ENCODE data around the gene SLC35F6.

The SLC35F6 gene, protein sequence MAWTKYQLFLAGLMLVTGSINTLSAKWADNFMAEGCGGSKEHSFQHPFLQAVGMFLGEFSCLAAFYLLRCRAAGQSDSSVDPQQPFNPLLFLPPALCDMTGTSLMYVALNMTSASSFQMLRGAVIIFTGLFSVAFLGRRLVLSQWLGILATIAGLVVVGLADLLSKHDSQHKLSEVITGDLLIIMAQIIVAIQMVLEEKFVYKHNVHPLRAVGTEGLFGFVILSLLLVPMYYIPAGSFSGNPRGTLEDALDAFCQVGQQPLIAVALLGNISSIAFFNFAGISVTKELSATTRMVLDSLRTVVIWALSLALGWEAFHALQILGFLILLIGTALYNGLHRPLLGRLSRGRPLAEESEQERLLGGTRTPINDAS

DNA sequence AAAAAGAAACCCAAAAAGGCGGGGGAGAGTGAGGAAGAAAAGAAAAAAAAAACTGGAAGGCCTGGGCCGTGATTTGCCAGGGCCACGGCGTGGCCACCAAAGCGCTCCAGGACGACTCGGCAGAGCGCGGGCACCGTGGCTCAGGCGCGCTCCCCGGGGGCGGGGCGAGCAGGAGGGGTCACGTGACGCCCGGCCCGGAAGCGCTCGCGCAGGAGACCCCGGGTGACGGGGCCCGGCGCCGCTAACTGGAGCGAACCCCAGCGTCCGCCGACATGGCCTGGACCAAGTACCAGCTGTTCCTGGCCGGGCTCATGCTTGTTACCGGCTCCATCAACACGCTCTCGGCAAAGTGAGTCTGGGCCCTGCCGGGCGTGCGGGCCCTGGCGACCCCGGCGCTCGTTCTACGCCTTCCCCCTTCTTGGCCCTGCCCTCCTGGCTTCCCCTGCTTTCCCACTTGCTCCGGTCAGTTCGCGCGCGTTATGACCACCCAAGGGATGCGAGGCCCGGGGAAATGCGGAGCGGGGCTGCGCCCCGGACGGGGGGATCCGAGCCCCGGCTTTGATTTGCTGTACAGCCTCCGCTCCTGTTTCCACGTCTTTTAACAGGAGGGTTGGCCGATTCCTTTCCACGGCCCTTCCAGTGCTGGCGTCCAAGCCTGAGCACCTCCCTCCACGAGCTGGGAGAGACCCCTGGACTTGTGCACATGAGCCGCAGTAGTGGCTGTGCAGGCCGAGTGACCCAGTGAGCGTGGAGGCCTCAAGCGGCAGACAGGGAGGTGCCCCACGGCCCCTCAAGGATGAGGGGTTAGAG is at the start of gene SLC35F6:
SLC35F6 (plus strand) TSS at position 207 of the 810 bp plus-strand sequence; CDS start at position 273, 66 bp downstream.
- peaks cover 22 to 34% of the 10 kb centered on the region in 2 donors for H3K4me1 Mint-ChIP-seq
- H3K9me3 Mint-ChIP-seq = no peaks in the 10 kb centered on the region
- DNase-seq (peak; percentile 75), ATAC-seq (replicated peaks) (peak; percentile 97)
- peaks cover 7 to 11% of the 10 kb centered on the region in 2 donors for H3K36me3 Mint-ChIP-seq
- H3K27me3 Mint-ChIP-seq = no peaks in the 10 kb centered on the region
- peak within 1 kb of the TSS; percentile 96 for H3K27ac Mint-ChIP-seq
- H3K4me3 Mint-ChIP-seq = peak within 1 kb of the TSS; percentile 92 to 99

DNA sequence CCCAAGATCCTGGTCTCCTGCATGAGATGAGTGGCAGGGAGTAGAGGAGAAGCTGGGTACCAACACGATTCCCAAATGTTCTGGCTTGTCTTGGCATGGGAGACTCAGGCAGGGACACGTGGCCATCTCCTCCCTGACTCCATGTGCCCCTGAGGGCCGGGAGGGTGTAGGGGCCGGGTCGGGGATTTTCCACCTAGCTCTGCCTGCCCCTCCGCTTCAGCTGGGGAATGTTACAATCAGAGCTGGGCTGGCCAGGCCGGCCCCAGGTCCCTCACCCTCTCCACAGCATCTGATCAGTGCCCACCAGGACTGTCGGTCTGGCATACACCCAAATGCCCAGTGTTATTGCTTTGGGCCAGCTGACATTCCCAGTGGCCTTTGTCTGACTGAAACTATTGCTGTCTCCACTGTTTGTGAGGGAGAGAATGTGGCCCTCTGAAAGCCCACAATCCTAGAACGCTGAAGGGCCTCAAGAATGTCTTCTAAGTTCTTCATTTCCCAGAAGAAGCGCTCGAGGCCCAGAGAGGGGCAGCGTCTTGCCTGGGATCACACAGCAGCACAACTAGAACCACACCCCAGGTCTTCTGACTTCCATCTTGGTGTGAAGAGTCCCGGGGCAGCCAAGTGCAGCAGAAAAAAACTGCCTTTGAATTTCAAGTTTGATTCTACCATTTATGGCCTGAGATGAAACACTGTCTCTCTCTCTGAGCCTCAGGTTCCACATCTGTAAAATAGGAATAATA is 48.4 kb upstream of the SLC35F6 start:
- H3K9me3 Mint-ChIP-seq = no peaks in the 10 kb centered on the region

DNA sequence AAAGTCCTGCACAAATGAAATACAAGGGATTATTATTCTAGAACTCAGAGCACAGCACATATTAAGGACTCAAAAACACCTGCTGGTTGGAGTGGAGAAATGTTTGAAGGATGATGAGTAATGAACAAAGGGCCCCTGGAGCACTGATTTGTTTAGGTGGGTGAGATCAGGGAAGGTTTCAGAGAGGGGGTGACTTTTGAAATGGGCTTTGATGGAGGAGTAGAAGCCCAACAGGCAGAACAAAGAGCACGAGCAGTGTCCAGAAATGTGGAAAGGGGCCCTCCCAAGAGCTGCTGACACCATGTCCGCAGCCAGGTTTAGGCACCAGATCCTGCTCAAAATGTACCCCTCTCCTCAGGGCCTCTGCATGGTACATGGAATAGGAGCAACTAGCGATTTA is 47.7 kb upstream of the SLC35F6 start:
- Mint-ChIP-seq H3K4me1 (no peaks in the 10 kb centered on the region), H3K4me3 (no peak overlapping the region), H3K36me3 (no peaks in the 10 kb centered on the region), H3K27ac (no peak overlapping the region), H3K27me3 (peaks cover 5 to 15% of the 10 kb centered on the region in 2 donors), H3K9me3 (no peaks in the 10 kb centered on the region)
- DNase-seq (no peak), ATAC-seq (replicated peaks) (no peak)

More for the DNA sequence above, 48.4 kb upstream of the SLC35F6 start:
- no peak overlapping the region for H3K27ac Mint-ChIP-seq
- no peak overlapping the region for H3K4me3 Mint-ChIP-seq
- no peaks in the 10 kb centered on the region for H3K4me1 Mint-ChIP-seq
- H3K36me3 Mint-ChIP-seq = no peaks in the 10 kb centered on the region
- no peak for ATAC-seq (replicated peaks)
- H3K27me3 Mint-ChIP-seq = peaks cover 10 to 15% of the 10 kb centered on the region in 2 donors
- DNase-seq = no peak

DNA sequence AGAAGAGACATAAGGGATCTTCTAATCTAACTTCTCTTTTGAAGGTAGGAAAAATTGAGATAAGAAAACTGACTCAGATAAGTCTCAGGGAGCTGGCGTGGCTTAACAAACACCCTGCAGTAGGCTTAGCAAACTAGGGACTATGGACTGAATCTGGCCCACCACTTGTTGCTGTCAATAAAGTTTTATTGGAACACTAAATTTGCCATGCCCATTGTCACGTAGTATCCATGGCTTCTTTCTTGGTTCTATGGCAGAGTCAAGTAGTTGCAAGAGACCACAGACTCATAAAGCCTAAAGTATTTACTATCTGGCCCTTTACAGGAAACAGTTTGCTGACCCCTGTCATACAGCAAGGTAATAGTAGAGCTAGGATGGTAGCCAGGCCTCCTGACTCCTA is 47.3 kb upstream of the SLC35F6 start:
- H3K9me3 Mint-ChIP-seq = no peaks in the 10 kb centered on the region
- H3K36me3 Mint-ChIP-seq = no peaks in the 10 kb centered on the region
- no peaks in the 10 kb centered on the region for H3K4me1 Mint-ChIP-seq
- DNase-seq = no peak
- H3K27ac Mint-ChIP-seq = no peak overlapping the region
- H3K4me3 Mint-ChIP-seq = no peak overlapping the region
- peaks cover 5 to 15% of the 10 kb centered on the region in 2 donors for H3K27me3 Mint-ChIP-seq
- no peak for ATAC-seq (replicated peaks)

DNA sequence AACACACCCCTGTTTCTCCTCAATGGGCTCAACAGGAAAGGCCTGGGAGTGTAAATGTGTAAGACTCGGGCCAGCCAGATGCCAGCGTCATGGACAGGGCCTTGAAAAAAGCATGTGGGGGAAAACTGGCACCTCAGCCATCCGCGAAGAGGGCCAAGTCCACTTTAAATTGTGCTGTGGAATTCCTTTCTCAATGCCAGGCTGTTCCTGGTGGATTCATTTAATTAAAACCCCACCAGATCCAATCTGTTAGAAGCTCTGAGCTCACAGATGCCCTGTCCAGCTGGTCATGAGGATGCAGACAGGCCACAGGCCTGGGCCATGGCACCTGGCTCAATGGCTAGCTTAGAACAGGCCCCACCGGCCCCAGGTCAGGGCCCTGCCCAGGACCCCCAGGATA is 46.7 kb upstream of the SLC35F6 start:
- Mint-ChIP-seq H3K9me3 (no peaks in the 10 kb centered on the region), H3K27ac (no peak overlapping the region), H3K4me3 (no peak overlapping the region), H3K36me3 (no peaks in the 10 kb centered on the region), H3K4me1 (no peaks in the 10 kb centered on the region), H3K27me3 (peaks cover 5 to 10% of the 10 kb centered on the region in 2 donors)
- ATAC-seq (replicated peaks) (no peak), DNase-seq (no peak)

DNA sequence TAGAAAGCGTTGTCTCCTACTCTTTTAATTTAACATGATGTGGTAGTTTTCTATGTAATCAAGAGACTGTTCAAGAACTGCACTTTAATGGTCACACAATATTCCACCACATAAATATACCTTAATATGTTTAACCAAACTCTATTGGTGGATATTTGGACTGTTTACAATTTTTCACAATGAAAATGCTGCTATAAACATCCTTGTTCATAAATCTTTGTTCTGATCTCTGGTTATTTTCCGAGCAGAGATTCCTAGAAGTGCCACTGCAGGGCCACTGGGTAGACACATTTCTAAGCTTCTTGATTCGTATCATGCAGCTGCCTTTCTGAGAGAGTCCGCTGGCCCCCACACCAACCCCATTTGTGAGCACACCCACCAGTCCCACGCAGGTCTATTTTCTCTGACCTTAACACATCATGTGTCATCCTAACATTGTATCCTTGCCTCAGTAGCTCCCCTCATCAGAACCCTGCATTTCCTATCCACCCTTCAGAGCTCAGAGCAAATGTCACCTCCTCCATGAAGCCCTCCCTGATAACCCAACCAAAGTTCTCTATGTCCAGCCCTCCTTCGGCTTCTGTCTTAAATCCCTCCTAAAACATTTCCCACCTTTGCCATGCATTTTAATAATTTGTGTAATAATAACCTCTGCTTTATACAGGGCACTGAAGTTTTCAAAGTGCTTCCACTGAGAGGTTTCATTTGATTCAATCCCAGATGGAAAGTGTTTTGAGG is 45.0 kb upstream of the SLC35F6 start:
- no peak for DNase-seq
- H3K9me3 Mint-ChIP-seq = no peaks in the 10 kb centered on the region
- no peaks in the 10 kb centered on the region for H3K4me1 Mint-ChIP-seq
- H3K27me3 Mint-ChIP-seq = peaks cover 0 to 5% of the 10 kb centered on the region in 2 donors
- H3K27ac Mint-ChIP-seq = no peak overlapping the region
- no peaks in the 10 kb centered on the region for H3K36me3 Mint-ChIP-seq
- ATAC-seq (replicated peaks) = no peak
- no peak overlapping the region for H3K4me3 Mint-ChIP-seq

DNA sequence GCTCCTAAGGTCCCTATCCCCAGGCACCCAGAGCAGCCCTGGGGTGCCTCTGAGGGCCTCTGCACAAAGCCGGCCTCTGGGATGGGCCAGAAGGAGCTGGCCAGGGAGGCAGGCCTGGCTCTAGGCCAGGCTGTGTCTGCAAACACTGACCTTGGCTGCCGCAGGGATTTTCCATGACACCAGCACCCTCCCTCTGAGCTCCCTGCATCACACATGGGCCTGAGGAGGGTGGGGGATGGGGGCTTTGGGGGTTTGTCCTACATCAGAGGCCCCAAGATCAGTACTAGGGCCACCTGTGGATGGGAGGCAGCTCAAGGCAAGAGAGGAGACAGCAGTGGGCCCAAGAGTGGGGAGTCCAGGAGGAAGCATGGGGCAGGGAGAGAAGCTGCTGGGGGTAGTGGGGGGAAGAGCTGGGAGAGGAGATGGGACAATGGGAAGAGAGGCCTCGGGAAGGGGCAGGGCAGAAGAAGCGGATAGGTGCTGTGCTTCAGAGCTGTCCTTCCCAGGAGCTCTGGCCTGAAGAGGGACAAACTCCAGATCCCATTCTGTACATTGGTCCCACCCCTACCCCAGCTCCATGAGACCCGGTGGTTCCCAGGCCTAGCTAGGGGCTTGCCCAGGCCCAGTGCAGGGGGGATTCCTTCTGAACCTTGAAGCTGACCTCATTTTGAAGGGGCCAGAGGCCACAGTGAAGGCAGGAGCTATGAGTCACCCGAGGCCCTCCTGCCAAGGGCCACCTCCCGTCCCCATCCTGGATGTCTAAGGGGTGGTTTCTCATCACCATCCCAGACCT is 43.6 kb upstream of the SLC35F6 start:
- H3K27me3 Mint-ChIP-seq = peaks cover 0 to 5% of the 10 kb centered on the region in 2 donors
- H3K27ac Mint-ChIP-seq = no peak overlapping the region
- no peak overlapping the region for H3K4me3 Mint-ChIP-seq
- H3K4me1 Mint-ChIP-seq = no peaks in the 10 kb centered on the region
- no peaks in the 10 kb centered on the region for H3K36me3 Mint-ChIP-seq
- ATAC-seq (replicated peaks) (no peak), DNase-seq (no peak)
- no peaks in the 10 kb centered on the region for H3K9me3 Mint-ChIP-seq

DNA sequence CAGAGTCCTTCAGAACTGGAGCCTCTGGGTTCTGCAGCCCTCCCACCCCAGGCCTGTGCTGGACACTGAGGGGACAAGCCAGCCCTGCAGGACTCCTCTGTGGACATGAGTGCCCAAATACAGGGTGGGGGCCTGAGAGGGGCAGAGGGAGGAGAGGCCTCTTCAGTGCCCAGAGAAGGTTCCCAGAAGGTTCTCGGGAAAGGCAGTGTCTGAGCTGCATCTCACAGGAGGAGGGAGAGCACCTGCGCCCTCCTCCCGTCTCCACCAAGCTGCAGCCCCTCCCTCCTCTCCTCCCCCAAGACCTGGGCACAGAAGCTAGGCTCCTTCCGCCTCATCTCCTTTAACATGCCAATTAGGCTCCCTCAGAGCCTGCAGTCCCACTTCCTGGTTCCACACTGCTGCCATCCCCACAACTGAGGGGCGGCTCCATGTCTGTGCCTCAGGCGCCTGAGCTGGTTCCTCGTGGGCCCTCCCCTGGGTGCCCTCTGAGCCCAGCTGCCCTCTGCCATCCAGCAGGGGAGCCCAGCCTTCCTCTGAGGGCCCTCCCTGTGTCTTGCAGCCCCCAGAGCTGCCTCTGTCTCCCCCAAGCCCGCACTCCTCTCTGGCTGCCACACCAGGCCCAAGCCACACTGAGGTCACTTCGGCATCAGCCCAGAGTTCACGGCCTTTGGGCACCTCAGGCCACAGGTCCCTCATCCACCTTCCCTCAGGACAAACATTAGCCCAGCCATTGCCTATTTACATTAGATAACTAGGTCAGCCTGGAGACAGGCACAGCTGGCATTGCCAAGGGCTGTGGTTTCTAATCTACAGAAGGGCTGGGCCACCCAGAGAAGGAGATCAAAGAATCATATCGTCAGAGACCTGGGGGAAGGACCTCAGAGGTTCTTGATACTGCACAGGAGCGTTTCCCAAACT is 42.7 kb upstream of the SLC35F6 start:
- no peaks in the 10 kb centered on the region for H3K9me3 Mint-ChIP-seq
- H3K27me3 Mint-ChIP-seq = peaks cover 0 to 12% of the 10 kb centered on the region in 2 donors
- ATAC-seq (replicated peaks) (no peak), DNase-seq (no peak)
- H3K4me1 Mint-ChIP-seq = no peaks in the 10 kb centered on the region
- H3K27ac Mint-ChIP-seq = no peak overlapping the region
- no peaks in the 10 kb centered on the region for H3K36me3 Mint-ChIP-seq
- H3K4me3 Mint-ChIP-seq = no peak overlapping the region

DNA sequence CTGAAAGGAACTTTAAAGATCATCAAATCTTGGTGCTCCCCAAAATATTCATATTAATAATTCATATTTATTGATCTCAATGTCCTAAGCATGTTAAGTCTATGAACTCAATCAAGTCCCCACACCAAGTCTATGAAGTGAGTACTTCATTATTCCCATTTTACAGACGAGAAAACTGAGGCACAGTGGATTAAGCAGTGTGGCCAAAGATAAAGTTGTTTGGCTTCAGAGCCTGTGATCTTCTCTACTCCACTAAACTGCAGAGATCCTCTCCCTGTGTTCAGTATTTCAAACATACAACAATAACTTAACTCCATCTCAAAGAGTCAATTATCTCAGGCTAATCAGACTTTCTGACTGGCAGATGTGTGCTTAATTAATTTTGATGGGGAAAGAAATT is 41.8 kb upstream of the SLC35F6 start:
- Mint-ChIP-seq H3K36me3 (no peaks in the 10 kb centered on the region), H3K4me3 (no peak overlapping the region), H3K27me3 (peaks cover 0 to 15% of the 10 kb centered on the region in 2 donors), H3K4me1 (no peaks in the 10 kb centered on the region), H3K9me3 (no peaks in the 10 kb centered on the region), H3K27ac (no peak overlapping the region)
- ATAC-seq (replicated peaks) = no peak
- no peak for DNase-seq

DNA sequence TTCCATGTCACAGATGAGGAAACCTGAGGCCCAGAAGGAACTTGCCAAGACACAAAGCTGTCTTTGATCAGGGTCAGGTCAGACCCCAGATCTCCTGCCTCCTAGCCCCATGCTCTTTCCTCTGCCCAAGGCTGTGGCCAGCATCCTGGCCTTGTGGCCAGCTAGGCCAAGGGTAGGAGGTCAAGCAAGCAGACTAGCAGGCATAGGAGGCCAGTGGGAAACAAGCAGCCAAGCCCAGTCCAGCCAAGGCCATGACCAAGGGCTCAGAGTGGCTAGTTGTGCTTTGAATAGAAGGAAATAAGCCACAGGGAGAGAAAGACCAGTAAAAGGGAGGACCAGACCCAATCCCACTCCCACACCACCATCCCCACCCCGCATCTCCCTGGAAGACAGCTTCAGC is 41.2 kb upstream of the SLC35F6 start:
- peaks cover 5 to 16% of the 10 kb centered on the region in 2 donors for H3K27me3 Mint-ChIP-seq

DNA sequence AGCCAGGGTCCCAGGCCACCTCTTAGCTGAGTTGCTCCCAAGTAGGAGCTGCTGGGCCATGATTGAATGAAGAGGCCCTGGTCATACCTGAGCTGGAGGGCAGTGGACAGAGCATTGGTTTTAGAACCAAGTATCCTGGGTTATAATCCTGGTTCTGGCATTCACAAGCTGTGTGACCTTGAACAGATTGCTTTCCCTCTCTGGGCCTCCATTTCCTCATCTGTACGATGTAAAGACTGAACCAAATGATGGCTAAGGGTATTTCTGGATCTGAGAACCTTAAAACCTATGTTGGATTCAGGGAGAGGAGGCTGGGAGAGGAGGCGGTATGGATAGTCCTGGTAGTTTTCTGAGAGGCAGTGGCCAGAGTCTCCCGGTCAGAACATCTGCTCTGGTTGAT is 40.6 kb upstream of the SLC35F6 start:
- Mint-ChIP-seq H3K36me3 (no peaks in the 10 kb centered on the region), H3K27ac (no peak overlapping the region)
- no peak for DNase-seq

More for the DNA sequence above, 41.2 kb upstream of the SLC35F6 start:
- Mint-ChIP-seq H3K4me3 (no peak overlapping the region), H3K9me3 (no peaks in the 10 kb centered on the region), H3K4me1 (peaks cover 0 to 2% of the 10 kb centered on the region in 2 donors), H3K36me3 (no peaks in the 10 kb centered on the region), H3K27ac (no peak overlapping the region)
- DNase-seq = no peak
- ATAC-seq (replicated peaks) = no peak

DNA sequence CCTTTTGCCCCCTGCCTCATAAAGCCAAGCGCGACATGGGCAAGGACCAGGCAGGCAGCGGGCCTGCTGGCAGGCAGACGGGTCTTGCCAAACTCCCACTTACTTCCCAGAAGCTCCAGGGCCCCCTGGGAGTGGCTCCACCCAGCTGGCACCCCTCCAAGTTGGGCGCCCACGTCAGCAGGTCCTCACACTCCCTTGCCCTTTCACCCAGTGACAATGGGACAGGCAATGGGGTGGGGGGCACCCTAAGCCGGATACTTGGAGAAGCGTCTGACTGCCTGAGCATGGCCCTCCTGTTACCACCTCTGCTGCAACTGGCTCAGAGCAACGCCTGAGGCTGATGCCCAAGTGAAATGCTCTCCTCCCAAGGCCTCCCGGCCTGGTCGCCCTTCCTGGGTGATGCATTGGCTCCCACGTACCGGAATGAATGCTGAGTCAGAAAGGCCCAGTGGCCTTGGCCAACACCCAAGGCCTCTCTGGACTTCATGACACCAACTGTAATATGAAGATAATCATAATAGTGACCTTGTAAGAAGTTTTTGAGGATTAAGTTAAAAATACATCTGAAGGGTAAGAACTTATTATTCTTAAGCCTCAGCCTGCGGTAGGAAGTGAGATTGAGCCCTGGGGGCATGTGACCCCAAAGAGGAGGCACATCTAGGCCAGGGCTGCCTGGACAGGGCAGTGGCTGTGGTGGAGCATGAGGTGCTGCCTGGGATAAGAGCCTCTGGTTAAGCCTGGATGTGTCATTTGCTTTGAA is 39.9 kb upstream of the SLC35F6 start:
- H3K27ac Mint-ChIP-seq = no peak overlapping the region
- H3K27me3 Mint-ChIP-seq = peaks cover 14% of the 10 kb centered on the region in 2 donors
- H3K36me3 Mint-ChIP-seq = no peaks in the 10 kb centered on the region
- no peak overlapping the region for H3K4me3 Mint-ChIP-seq
- DNase-seq (no peak), ATAC-seq (replicated peaks) (no peak)
- H3K9me3 Mint-ChIP-seq = no peaks in the 10 kb centered on the region
- peaks cover 0 to 2% of the 10 kb centered on the region in 2 donors for H3K4me1 Mint-ChIP-seq

More for the DNA sequence above, 40.6 kb upstream of the SLC35F6 start:
- peaks cover 0 to 2% of the 10 kb centered on the region in 2 donors for H3K4me1 Mint-ChIP-seq
- ATAC-seq (replicated peaks) = no peak
- H3K4me3 Mint-ChIP-seq = no peak overlapping the region
- H3K9me3 Mint-ChIP-seq = no peaks in the 10 kb centered on the region
- peaks cover 9 to 16% of the 10 kb centered on the region in 2 donors for H3K27me3 Mint-ChIP-seq
